IPS DF 6.9 (cell line): ENCODE results near the gene EIF4G1.
"Not testable (repeated sequence)": the region's sequence is repeated elsewhere in the genome, so short reads cannot be mapped to it uniquely, and the experiment has no call there.

Experiments used
- DNase-seq: peaks from one replicate; pipeline ENCODE4 v3.0.0-alpha.2; 2013; ENCODE audit warnings: low read depth, low spot score
- H3K27ac ChIP-seq: one replicate; pipeline ENCODE4 v1.5.1; 2013; ENCODE audit warnings: low read length, control low read depth
- H3K27me3 ChIP-seq: 2 replicates; pipeline ENCODE4 v1.6.1; 2013; ENCODE audit warnings: mild to moderate bottlenecking, low read length; ENCODE audit not compliant: control insufficient read depth, insufficient read depth
- H3K36me3 ChIP-seq: 2 replicates; pipeline ENCODE4 v1.6.1; 2013; ENCODE audit warnings: low read length; ENCODE audit not compliant: control insufficient read depth, insufficient read depth
- H3K4me1 ChIP-seq: 2 replicates; pipeline ENCODE4 v1.6.1; 2013; ENCODE audit warnings: low read length; ENCODE audit not compliant: control insufficient read depth, insufficient read depth
- H3K4me3 ChIP-seq: 2 replicates; pipeline ENCODE4 v1.5.1; 2013; ENCODE audit warnings: mild to moderate bottlenecking, low read length
- H3K9me3 ChIP-seq: 2 replicates; pipeline ENCODE4 v1.6.1; 2013; ENCODE audit warnings: low read length, inconsistent platforms; ENCODE audit not compliant: control insufficient read depth, insufficient read depth
- WGBS: extraction: QIAGEN DNeasy Blood & Tissue Kit; methylation state at CpG from one replicate; pipeline ENCODE4 v1.1.7; 2013; ENCODE audit warnings: mixed read lengths, missing lambda C conversion rate; ENCODE audit not compliant: insufficient read length, insufficient coverage; 5-methylcytosine and 5-hydroxymethylcytosine counted together

EIF4G1 gene

GRCh38 chr3:184314363-184314699 is at the start of gene EIF4G1:
Gene EIF4G1 (plus strand): TSS chr3:184314606. CDS start chr3:184315797, 1,191 bp downstream.
- H3K27ac ChIP-seq: no peak within 1 kb of the TSS
- no peaks in the 10 kb centered on the region for H3K27me3 ChIP-seq
- DNase-seq: no peak
- H3K9me3 ChIP-seq: no peaks in the 10 kb centered on the region
- WGBS: no CpG with 5 or more reads among the region's 40 CpGs
- no peaks in the 10 kb centered on the region for H3K4me1 ChIP-seq
- H3K4me3 ChIP-seq: peak within 1 kb of the TSS; percentile 95
- peaks cover 3% of the 10 kb centered on the region; the same call in 1 of the 2 replicates for H3K36me3 ChIP-seq

GRCh38 chr3:184267249-184267648 is 47.2 kb upstream of the EIF4G1 start:
- no CpG with 5 or more reads among the region's 1 CpG for WGBS
- H3K9me3 ChIP-seq, H3K4me1 ChIP-seq, H3K36me3 ChIP-seq, DNase-seq, H3K4me3 ChIP-seq, H3K27ac ChIP-seq, H3K27me3 ChIP-seq: not testable (repeated sequence)

- DNase-seq: no peak
- H3K9me3 ChIP-seq: no peaks in the 10 kb centered on the region
- H3K36me3 ChIP-seq: no peaks in the 10 kb centered on the region
- H3K4me3 ChIP-seq: no peak overlapping the region
- peaks cover 6% of the 10 kb centered on the region for H3K27me3 ChIP-seq
- H3K27ac ChIP-seq: no peak overlapping the region
- H3K4me1 ChIP-seq: peaks cover 2% of the 10 kb centered on the region; the same call in 1 of the 2 replicates
- no CpG with 5 or more reads among the region's 1 CpG for WGBS
Measured at GRCh38 chr3:184272269-184272668, 42.1 kb upstream of the EIF4G1 start.

- no peaks in the 10 kb centered on the region for H3K36me3 ChIP-seq
- peaks cover 2% of the 10 kb centered on the region; the same call in 1 of the 2 replicates for H3K4me1 ChIP-seq
- WGBS: no CpG with 5 or more reads among the region's 12 CpGs
- peak overlapping the region; percentile 34; the same call in 1 of the 2 replicates for H3K4me3 ChIP-seq
- H3K27me3 ChIP-seq: peaks cover 6% of the 10 kb centered on the region
- H3K27ac ChIP-seq: no peak overlapping the region
- no peak for DNase-seq
- H3K9me3 ChIP-seq: no peaks in the 10 kb centered on the region
Measured at GRCh38 chr3:184275381-184275701, 39.1 kb upstream of the EIF4G1 start.

GRCh38 chr3:184275961-184276910 is 38.2 kb upstream of the EIF4G1 start, which contains the start of gene ECE2:
Gene ECE2 (plus strand): TSS chr3:184276022. CDS start chr3:184276154, 132 bp downstream.
- Histone ChIP-seq H3K4me3 (peak within 1 kb of the TSS; percentile 34; the same call in 1 of the 2 replicates), H3K9me3 (no peaks in the 10 kb centered on the region), H3K27me3 (peaks cover 6% of the 10 kb centered on the region), H3K4me1 (peaks cover 2% of the 10 kb centered on the region; the same call in 1 of the 2 replicates), H3K36me3 (no peaks in the 10 kb centered on the region), H3K27ac (no peak within 1 kb of the TSS)
- DNase-seq: no peak
- WGBS: no CpG with 5 or more reads among the region's 65 CpGs

GRCh38 chr3:184277366-184277765 is 37.0 kb upstream of the EIF4G1 start:
- DNase-seq: no peak
- Histone ChIP-seq H3K27me3 (peaks cover 6% of the 10 kb centered on the region), H3K9me3 (no peaks in the 10 kb centered on the region), H3K4me1 (peaks cover 2% of the 10 kb centered on the region; the same call in 1 of the 2 replicates), H3K27ac (no peak overlapping the region), H3K36me3 (no peaks in the 10 kb centered on the region), H3K4me3 (no peak overlapping the region)
- no CpG with 5 or more reads among the region's 6 CpGs for WGBS

GRCh38 chr3:184282941-184283340 is 31.5 kb upstream of the EIF4G1 start:
- no peaks in the 10 kb centered on the region for H3K36me3 ChIP-seq
- no peak overlapping the region for H3K27ac ChIP-seq
- no peak for DNase-seq
- no peak overlapping the region for H3K4me3 ChIP-seq
- no peaks in the 10 kb centered on the region for H3K27me3 ChIP-seq
- no CpG with 5 or more reads among the region's 4 CpGs for WGBS
- no peaks in the 10 kb centered on the region; the same call in 1 of the 2 replicates for H3K4me1 ChIP-seq
- no peaks in the 10 kb centered on the region for H3K9me3 ChIP-seq

GRCh38 chr3:184283681-184284080 is 30.7 kb upstream of the EIF4G1 start:
- H3K9me3 ChIP-seq: no peaks in the 10 kb centered on the region
- H3K36me3 ChIP-seq: no peaks in the 10 kb centered on the region
- no peak overlapping the region for H3K27ac ChIP-seq
- no peak overlapping the region for H3K4me3 ChIP-seq
- no peaks in the 10 kb centered on the region; the same call in 1 of the 2 replicates for H3K4me1 ChIP-seq
- no CpG with 5 or more reads among the region's 8 CpGs for WGBS
- no peaks in the 10 kb centered on the region for H3K27me3 ChIP-seq
- DNase-seq: no peak

- Histone ChIP-seq H3K36me3 (no peaks in the 10 kb centered on the region), H3K27ac (no peak overlapping the region), H3K9me3 (no peaks in the 10 kb centered on the region), H3K27me3 (no peaks in the 10 kb centered on the region), H3K4me3 (no peak overlapping the region), H3K4me1 (no peaks in the 10 kb centered on the region; the same call in 1 of the 2 replicates)
- WGBS: no CpG with 5 or more reads among the region's 4 CpGs
- DNase-seq: no peak
Measured at GRCh38 chr3:184284696-184285095, 29.7 kb upstream of the EIF4G1 start.

- Histone ChIP-seq H3K4me1 (no peaks in the 10 kb centered on the region; the same call in 1 of the 2 replicates), H3K4me3 (no peak overlapping the region)
- no CpG with 5 or more reads among the region's 10 CpGs for WGBS
Measured at GRCh38 chr3:184289426-184289938, 24.9 kb upstream of the EIF4G1 start.

More at GRCh38 chr3:184289426-184289938, 24.9 kb upstream of the EIF4G1 start:
- H3K36me3 ChIP-seq: no peaks in the 10 kb centered on the region
- no peaks in the 10 kb centered on the region for H3K27me3 ChIP-seq
- no peaks in the 10 kb centered on the region for H3K9me3 ChIP-seq
- no peak overlapping the region for H3K27ac ChIP-seq
- peak; percentile 60 for DNase-seq
